A549 (cell line): ENCODE data around the gene ADNP2.

Experiments used
- CTCF ChIP-seq: fragments of >200 bp; sonication (Bioruptor Twin); formaldehyde crosslinking; IDR thresholded peaks from 3 replicates; pipeline ENCODE4 v1.5.1; 2016
- HDAC2 ChIP-seq: fragments of 200-600 bp; sonication (generic); IDR thresholded peaks from 2 replicates; pipeline ENCODE4 v1.6.1; 2016

- TF ChIP-seq CTCF (no peak), HDAC2 (no peak)
These were observed 54.1 kb downstream of the ADNP2 start for GRCh38 chr18:80163183-80163582.
